Lower leg skin (tissue), 3 donors: ENCODE results near the gene KMT2D.

Experiments
- POLR2A ChIP-seq, 2 donors: fragments of 450-650 bp; IDR thresholded peaks; one replicate each; pipeline ENCODE4 v1.6.1; 2016 to 2017; ENCODE audit warnings: antibody characterized with exemption in 2 of 2, mild to moderate bottlenecking in 1 of 2, moderate library complexity in 1 of 2
- TF ChIP-seq, protein P1 (sequence below), 3 donors: fragments of 450-650 bp; IDR thresholded peaks; one replicate each; pipeline ENCODE4 v1.5.1; 2016; ENCODE audit warnings: antibody characterized with exemption in 3 of 3, mild to moderate bottlenecking in 3 of 3, moderate library complexity in 2 of 3

DNA sequence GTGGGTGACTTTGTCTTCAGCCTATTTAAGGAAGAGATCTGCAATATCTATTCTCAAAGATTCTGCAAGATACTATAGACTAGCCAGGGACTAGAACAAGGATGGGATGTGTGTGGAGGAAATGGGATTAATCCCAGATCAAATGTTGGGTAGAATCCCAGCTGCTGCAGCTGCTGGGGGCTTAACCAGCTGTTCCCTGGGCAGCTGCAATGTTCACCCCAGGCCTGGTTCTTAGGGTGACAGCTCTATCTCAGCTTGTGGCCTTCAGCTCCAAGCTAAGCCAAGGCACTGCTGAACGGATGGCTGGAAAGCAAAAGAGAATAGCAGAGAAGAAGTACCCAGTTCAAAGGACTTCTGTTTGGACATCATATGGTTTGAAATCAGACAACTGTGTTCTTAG lies 19.2 kb upstream of the KMT2D start:
- TF ChIP-seq, protein P1, sequence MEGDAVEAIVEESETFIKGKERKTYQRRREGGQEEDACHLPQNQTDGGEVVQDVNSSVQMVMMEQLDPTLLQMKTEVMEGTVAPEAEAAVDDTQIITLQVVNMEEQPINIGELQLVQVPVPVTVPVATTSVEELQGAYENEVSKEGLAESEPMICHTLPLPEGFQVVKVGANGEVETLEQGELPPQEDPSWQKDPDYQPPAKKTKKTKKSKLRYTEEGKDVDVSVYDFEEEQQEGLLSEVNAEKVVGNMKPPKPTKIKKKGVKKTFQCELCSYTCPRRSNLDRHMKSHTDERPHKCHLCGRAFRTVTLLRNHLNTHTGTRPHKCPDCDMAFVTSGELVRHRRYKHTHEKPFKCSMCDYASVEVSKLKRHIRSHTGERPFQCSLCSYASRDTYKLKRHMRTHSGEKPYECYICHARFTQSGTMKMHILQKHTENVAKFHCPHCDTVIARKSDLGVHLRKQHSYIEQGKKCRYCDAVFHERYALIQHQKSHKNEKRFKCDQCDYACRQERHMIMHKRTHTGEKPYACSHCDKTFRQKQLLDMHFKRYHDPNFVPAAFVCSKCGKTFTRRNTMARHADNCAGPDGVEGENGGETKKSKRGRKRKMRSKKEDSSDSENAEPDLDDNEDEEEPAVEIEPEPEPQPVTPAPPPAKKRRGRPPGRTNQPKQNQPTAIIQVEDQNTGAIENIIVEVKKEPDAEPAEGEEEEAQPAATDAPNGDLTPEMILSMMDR (IDR thresholded peaks at IDR 0.05): no peak
- TF ChIP-seq POLR2A (IDR thresholded peaks at IDR 0.05): no peak
